AG10803 (cell line): ENCODE results near the gene EPS8L3.
A peak's percentile ranks its signal among the peaks of the same experiment; 100 is the strongest.
"Not testable (repeated sequence)": the region's sequence is repeated elsewhere in the genome, so short reads cannot be mapped to it uniquely, and the experiment has no call there.

ENCODE experiments used
- DNase-seq: peaks from one replicate; pipeline ENCODE4 v3.0.0; 2010; ENCODE audit warnings: low read depth
- H3K4me3 ChIP-seq: 2 replicates; pipeline ENCODE4 v1.5.1; 2011; ENCODE audit warnings: mild to moderate bottlenecking, low read length, control low read depth
- TF ChIP-seq, protein P1 (sequence below): conservative IDR thresholded peaks from 2 replicates; pipeline ENCODE4 v1.5.1; 2011; ENCODE audit warnings: mild to moderate bottlenecking, low read length, control low read depth, inconsistent platforms

Gene EPS8L3

DNA sequence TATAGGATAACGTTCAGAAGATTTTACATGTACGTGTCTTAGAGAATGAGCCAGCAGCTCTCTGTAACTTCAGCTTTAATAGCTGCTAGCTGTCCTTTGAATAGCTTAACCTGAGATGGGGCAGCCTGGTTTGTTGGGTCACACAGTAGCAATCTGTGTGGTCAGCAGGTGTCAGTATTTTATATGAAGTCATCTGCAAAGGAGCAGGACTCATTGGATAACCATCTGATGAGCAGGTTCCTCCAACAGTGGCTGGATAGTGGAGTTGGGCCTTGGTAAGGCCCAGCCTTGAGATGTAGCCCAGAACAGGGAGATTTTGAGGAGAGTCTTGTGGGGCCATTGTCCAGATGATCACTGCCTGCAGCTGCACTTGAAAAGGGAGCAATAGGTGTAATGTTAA, 45.2 kb downstream of the EPS8L3 start:
- H3K4me3 ChIP-seq: no peak overlapping the region
- TF ChIP-seq, protein P1, sequence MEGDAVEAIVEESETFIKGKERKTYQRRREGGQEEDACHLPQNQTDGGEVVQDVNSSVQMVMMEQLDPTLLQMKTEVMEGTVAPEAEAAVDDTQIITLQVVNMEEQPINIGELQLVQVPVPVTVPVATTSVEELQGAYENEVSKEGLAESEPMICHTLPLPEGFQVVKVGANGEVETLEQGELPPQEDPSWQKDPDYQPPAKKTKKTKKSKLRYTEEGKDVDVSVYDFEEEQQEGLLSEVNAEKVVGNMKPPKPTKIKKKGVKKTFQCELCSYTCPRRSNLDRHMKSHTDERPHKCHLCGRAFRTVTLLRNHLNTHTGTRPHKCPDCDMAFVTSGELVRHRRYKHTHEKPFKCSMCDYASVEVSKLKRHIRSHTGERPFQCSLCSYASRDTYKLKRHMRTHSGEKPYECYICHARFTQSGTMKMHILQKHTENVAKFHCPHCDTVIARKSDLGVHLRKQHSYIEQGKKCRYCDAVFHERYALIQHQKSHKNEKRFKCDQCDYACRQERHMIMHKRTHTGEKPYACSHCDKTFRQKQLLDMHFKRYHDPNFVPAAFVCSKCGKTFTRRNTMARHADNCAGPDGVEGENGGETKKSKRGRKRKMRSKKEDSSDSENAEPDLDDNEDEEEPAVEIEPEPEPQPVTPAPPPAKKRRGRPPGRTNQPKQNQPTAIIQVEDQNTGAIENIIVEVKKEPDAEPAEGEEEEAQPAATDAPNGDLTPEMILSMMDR: no peak
- DNase-seq: no peak

DNA sequence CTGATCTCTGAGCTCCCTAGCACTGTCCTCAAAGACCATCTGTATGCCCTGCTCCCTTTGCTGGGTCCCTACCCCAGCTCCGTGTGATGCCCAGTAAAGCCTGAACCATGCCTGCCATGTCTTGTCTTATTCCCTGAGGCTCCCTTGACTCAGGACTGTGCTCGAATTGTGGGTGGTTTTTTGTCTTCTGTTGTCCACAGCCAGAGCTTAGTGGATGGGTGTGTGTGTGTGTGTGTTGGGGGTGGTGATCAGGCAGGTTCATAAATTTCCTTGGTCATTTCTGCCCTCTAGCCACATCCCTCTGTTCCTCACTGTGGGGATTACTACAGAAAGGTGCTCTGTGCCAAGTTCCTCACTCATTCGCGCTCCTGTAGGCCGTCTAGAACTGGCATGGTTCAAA, 46.0 kb downstream of the EPS8L3 start:
- no peak for DNase-seq
- H3K4me3 ChIP-seq: no peak overlapping the region
- TF ChIP-seq, protein P1: no peak

GRCh38 chr1:109716570-109717090, 47.1 kb downstream of the EPS8L3 start:
- TF ChIP-seq, protein P1: no peak
- no peak for DNase-seq
- no peak overlapping the region for H3K4me3 ChIP-seq

GRCh38 chr1:109716121-109716520, 47.6 kb downstream of the EPS8L3 start:
- no peak for DNase-seq
- TF ChIP-seq, protein P1: no peak
- H3K4me3 ChIP-seq: no peak overlapping the region

- TF ChIP-seq, protein P1: no peak
- H3K4me3 ChIP-seq: no peak overlapping the region
- no peak for DNase-seq
Observed at GRCh38 chr1:109714661-109715372, 48.9 kb downstream of the EPS8L3 start.

DNA sequence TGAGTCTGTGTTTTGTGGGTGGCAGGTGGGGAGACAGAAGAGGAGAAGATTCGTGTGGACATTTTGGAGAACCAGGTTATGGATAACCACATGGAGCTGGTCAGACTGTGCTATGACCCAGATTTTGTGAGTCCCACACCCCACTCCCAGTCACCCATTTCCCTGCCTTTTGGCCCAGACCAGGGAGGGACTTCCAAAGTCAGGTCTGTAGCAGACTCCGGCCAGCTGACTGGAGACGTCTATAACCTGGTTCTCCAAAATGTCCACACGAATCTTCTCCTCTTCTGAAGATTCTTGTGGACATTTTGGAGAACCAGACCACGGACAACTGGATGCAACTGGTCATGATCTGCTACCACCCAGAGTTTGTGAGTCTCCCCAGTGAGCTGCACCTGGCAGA, 50.1 kb downstream of the EPS8L3 start:
- no peak overlapping the region for H3K4me3 ChIP-seq
- no peak for DNase-seq
- TF ChIP-seq, protein P1: no peak

DNA sequence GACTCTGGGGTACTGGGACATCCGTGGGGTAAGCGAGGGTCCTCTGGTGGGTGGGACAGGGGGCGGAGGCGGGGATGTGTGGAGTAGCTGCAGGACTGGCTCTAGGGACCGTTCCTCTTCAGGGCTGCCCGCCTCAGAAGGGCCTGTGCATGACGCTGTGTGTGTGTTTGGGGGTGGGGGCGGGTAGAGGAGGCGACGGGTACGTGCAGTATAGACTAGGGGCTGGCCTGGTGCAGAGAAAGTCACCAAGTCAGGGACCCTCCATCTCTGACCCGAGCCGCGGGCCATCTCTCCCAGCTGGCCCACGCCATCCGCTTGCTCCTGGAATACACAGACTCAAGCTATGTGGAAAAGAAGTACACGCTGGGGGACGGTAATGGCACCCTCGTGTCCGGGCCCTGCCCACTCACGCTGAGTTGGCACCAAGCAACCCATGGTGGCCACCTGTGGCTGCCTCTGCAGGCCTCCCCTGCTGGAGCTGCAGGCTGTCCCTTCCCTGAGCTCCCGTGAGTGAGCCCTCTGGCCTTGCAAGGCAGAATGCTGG, 51.3 kb downstream of the EPS8L3 start:
- TF ChIP-seq, protein P1: no peak
- DNase-seq: no peak
- H3K4me3 ChIP-seq: peak overlapping the region; percentile 29

- DNase-seq: not testable (repeated sequence)
- H3K4me3 ChIP-seq: peak within 1 kb of the TSS; percentile 29
Observed at GRCh38 chr1:109711593-109712320, 52.0 kb downstream of the EPS8L3 start, which contains the start of gene GSTM5. TSS of gene GSTM5 (plus strand) at chr1:109712251. CDS start at chr1:109712313, 62 bp downstream.

DNA sequence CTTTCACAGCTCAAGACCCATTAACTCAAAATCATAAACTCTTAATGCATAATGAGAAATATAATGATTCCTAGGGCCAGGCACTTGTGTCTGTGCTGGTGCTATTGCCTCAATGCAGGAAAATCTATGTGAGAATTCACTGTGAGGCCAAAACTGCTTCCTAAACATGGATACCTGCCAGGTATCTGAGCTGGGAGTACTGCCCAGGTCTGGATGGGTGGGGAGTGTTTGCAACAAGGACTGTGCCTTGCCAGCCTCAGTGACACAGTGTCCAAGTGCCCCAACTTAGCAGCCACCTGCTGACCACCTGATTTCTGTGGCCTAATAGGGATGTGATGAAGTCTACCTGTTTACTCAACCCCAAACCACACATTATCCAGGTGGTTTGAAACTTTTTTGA, 53.9 kb downstream of the EPS8L3 start:
- not testable (repeated sequence) for DNase-seq

GRCh38 chr1:109708949-109709348, 54.8 kb downstream of the EPS8L3 start:
- DNase-seq, H3K4me3 ChIP-seq: not testable (repeated sequence)

More for the DNA sequence above, 53.9 kb downstream of the EPS8L3 start:
- H3K4me3 ChIP-seq: not testable (repeated sequence)
